HepG2 (cell line): ENCODE measurements around the gene ONECUT1. TPM values are rescaled to one million over a fixed set of nuclear protein-coding genes. Genes with fewer than 3 reads are reported as not detected.
A peak's percentile ranks its signal among the peaks of the same experiment; 100 is the strongest.

ENCODE experiments used
- AKAP8 ChIP-seq: sonication (generic); formaldehyde crosslinking; IDR thresholded peaks from 2 replicates; pipeline ENCODE4 v1.5.1; 2020; ENCODE audit warnings: mild to moderate bottlenecking, missing genetic modification reagents
- ELF3 ChIP-seq: IDR thresholded peaks from 2 replicates; pipeline ENCODE4 v1.6.1; 2016; ENCODE audit warnings: missing genetic modification reagents, missing compliant biosample characterization
- ETV5 ChIP-seq: IDR thresholded peaks from 2 replicates; pipeline ENCODE4 v1.6.1; 2018; ENCODE audit warnings: missing biosample characterization, missing genetic modification reagents, inconsistent platforms, borderline replicate concordance
- FOSL1 ChIP-seq: sonication (generic); formaldehyde crosslinking; IDR thresholded peaks from 2 replicates; pipeline ENCODE4 v1.9.0; 2021; ENCODE audit warnings: missing genetic modification reagents, borderline replicate concordance
- HDAC2 ChIP-seq: sonication (generic); formaldehyde crosslinking; IDR thresholded peaks from 2 replicates; pipeline ENCODE4 v1.4.0; 2020; ENCODE audit warnings: missing genetic modification reagents
- HNRNPLL ChIP-seq: fragments of 200-400 bp; formaldehyde crosslinking; IDR thresholded peaks from 2 replicates; pipeline ENCODE4 v1.6.1; 2017; ENCODE audit warnings: mild to moderate bottlenecking, low read depth, low read length; ENCODE audit not compliant: poor library complexity, severe bottlenecking
- MAFK ChIP-seq, 2 experiments: IDR thresholded peaks in 1 of 2; conservative IDR thresholded peaks in 1 of 2; 2 replicates each; pipeline ENCODE4 v1.6.1; 2011; ENCODE audit warnings: improper control_type of control experiment in 2 of 2, low read length in 2 of 2
- PAX8 ChIP-seq: sonication (generic); formaldehyde crosslinking; IDR thresholded peaks from 2 replicates; pipeline ENCODE4 v1.8.0; 2022; ENCODE audit warnings: mild to moderate bottlenecking, missing genetic modification reagents, borderline replicate concordance
- POLR2G ChIP-seq: fragments of 200-400 bp; formaldehyde crosslinking; IDR thresholded peaks from 2 replicates; pipeline ENCODE4 v1.6.1; 2018; ENCODE audit warnings: mild to moderate bottlenecking, low read depth, low read length, moderate library complexity
- RXRB ChIP-seq: IDR thresholded peaks from 2 replicates; pipeline ENCODE4 v1.6.1; 2016; ENCODE audit warnings: borderline replicate concordance, missing genetic modification reagents, missing compliant biosample characterization
- SALL1 ChIP-seq: sonication (generic); formaldehyde crosslinking; IDR thresholded peaks from 2 replicates; pipeline ENCODE4 v1.8.0; 2022; ENCODE audit warnings: mild to moderate bottlenecking, missing genetic modification reagents
- SOX5 ChIP-seq: IDR thresholded peaks from 2 replicates; pipeline ENCODE4 v1.6.1; 2016; ENCODE audit warnings: borderline replicate concordance
- SPEN ChIP-seq: sonication (generic); formaldehyde crosslinking; IDR thresholded peaks from 2 replicates; pipeline ENCODE4 v1.5.1; 2020; ENCODE audit warnings: low read depth, mild to moderate bottlenecking, missing genetic modification reagents
- ZFP91 ChIP-seq: sonication (generic); formaldehyde crosslinking; IDR thresholded peaks from 2 replicates; pipeline ENCODE4 v1.9.0; 2022; ENCODE audit warnings: missing genetic modification reagents, mild to moderate bottlenecking, borderline replicate concordance
- ZMYM4 ChIP-seq: sonication (generic); formaldehyde crosslinking; IDR thresholded peaks from 2 replicates; pipeline ENCODE4 v1.8.1; 2023; ENCODE audit warnings: mild to moderate bottlenecking, missing genetic modification reagents
- ZNF274 ChIP-seq: sonication (generic); formaldehyde crosslinking; IDR thresholded peaks from 2 replicates; pipeline ENCODE4 v1.5.1; 2020; ENCODE audit warnings: mild to moderate bottlenecking, missing genetic modification reagents
- ZNF576 ChIP-seq: sonication (generic); formaldehyde crosslinking; IDR thresholded peaks from 2 replicates; pipeline ENCODE4 v1.4.0; 2020; ENCODE audit warnings: mild to moderate bottlenecking, missing genetic modification reagents
- ZNF646 ChIP-seq: sonication (generic); formaldehyde crosslinking; IDR thresholded peaks from 2 replicates; pipeline ENCODE4 v1.9.0; 2021; ENCODE audit warnings: mild to moderate bottlenecking, missing genetic modification reagents
- polyA plus RNA-seq, 8 experiments: library from polyadenylated mRNA; depleted of rRNA in 3 of 8; stranded (reverse) in 7 of 8; unstranded in 1 of 8; fragments of >200 nt; fragmentation: Illumina TruSeq in 4 of 8; extraction: Trizol in 4 of 8; gene quantifications; 2 replicates each; pipeline versions ENCODE4 v1.2.1 to v1.2.3, GENCODE V29; 2011 to 2016; ENCODE audit warnings: low read depth in 4 of 8, missing spikeins in 1 of 8, mixed read lengths in 1 of 8; ENCODE audit not compliant: insufficient read depth in 1 of 8
- total RNA-seq, 5 experiments: library from RNA; depleted of rRNA; stranded (reverse); fragments of >200 nt; fragmentation: Illumina TruSeq; extraction: Trizol; gene quantifications; 2 replicates each; pipeline ENCODE4 v1.2.3, GENCODE V29; 2016; ENCODE audit warnings: low read depth in 1 of 5

ONECUT1 gene
- total and polyA plus RNA-seq, 2 of the 13 experiments (the other 11 are each of a cell fraction or from before 2014, with no cell fraction given), result 3.5 to 9.1 TPM

GRCh38 chr15:52784799-52785671 lies 5.1 kb downstream of the ONECUT1 start (continued):
- peak; percentile 20; the same call in 1 of the 2 replicates for TF ChIP-seq ZFP91
- peak; percentile 67; the same call in 1 of the 2 replicates for TF ChIP-seq AKAP8 (CRISPR knock-in tag)
- TF ChIP-seq ZMYM4 (CRISPR knock-in tag), result peak; percentile 76; the same call in 1 of the 2 replicates
- no peak for TF ChIP-seq MAFK (conservative IDR thresholded peaks at IDR 0.05 in 1 of 2, IDR thresholded peaks at IDR 0.05 in 1 of 2; ENCODE audit: low read length in 2 of 2)
- TF ChIP-seq SALL1 (CRISPR knock-in tag), result peak; percentile 76
- no peak for TF ChIP-seq PAX8 (CRISPR knock-in tag)
- no peak for TF ChIP-seq ZNF274
- peak; percentile 34; the same call in 1 of the 2 replicates for TF ChIP-seq SOX5 (CRISPR knock-in tag)
- no peak for TF ChIP-seq ZNF646 (CRISPR knock-in tag)
- TF ChIP-seq HNRNPLL, result no peak
- TF ChIP-seq RXRB (CRISPR knock-in tag), result peak; percentile 71
- TF ChIP-seq FOSL1 (CRISPR knock-in tag), result no peak
- peak; percentile 53; the same call in 1 of the 2 replicates for TF ChIP-seq SPEN (CRISPR knock-in tag)
- 0 out of 2 replicates have a peak, but pooled peaks have one; percentile 25 for TF ChIP-seq HDAC2
- no peak for TF ChIP-seq ELF3
- TF ChIP-seq POLR2G, result no peak
- 0 out of 2 replicates have a peak, but pooled peaks have one; percentile 12 for TF ChIP-seq ETV5 (CRISPR knock-in tag)
- 0 out of 2 replicates have a peak, but pooled peaks have one; percentile 42 for TF ChIP-seq ZNF576
